Bone marrow (tissue), 2 donors: ENCODE data around the gene CDA.

Source experiments
- DNase-seq, 2 donors: peaks; one replicate each; lab custom pipeline; 2025; lab: John Stamatoyannopoulos, UW

The CDA gene

GRCh38 chr1:20615946-20616846, 27.3 kb downstream of the CDA start:
- DNase-seq = no peak

- DNase-seq = no peak
Observed at GRCh38 chr1:20616847-20617487, 28.1 kb downstream of the CDA start.

DNA sequence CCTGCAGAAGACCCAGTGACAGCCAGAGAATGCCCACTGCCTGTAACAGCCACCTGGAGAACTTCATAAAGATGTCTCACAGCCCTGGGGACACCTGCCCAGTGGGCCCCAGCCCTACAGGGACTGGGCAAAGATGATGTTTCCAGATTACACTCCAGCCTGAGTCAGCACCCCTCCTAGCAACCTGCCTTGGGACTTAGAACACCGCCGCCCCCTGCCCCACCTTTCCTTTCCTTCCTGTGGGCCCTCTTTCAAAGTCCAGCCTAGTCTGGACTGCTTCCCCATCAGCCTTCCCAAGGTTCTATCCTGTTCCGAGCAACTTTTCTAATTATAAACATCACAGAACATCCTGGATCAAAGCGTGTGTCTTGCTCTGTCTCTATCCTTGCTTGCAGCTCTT, 29.7 kb downstream of the CDA start:
- no peak for DNase-seq

DNA sequence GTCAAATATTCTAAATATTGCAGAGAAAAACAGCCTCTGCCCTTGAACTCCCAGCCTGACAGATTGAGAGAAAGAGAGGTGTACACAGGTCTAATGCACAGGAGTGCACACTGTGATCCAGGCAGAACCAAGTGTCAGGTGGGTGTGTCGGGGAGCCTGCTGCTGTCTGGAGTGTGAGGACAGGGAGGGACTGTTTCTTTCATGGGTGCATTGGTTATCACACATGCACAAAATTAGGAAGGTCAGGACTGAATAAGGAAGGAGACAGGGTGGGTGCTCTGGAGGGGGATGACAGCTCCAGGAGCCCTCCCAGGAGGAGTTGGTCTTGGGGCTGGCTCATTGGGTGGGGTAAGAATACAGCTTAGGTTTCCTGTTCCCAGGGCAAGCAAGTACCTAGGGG, 31.1 kb downstream of the CDA start:
- DNase-seq = no peak

GRCh38 chr1:20621012-20621411, 32.1 kb downstream of the CDA start:
- DNase-seq = no peak

DNA sequence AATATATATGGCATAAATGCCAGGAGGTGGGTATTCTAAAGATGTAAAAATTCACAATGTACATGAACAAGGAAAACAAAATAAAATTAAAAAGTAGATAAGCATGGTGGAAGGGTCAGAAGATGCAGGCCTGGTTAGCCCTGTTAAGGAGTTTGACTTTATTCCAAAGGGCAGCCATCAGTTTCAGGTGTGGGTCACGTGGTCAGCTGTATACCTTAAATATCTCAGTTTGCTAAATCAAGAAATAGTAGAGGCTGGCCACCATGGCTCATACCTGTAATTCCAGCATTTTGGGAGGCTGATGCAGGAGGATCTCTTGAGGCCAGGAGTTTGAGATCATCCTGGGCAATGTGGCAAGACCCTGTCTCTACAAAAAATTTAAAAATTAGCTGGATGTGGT, 35.8 kb downstream of the CDA start:
- no peak for DNase-seq

DNA sequence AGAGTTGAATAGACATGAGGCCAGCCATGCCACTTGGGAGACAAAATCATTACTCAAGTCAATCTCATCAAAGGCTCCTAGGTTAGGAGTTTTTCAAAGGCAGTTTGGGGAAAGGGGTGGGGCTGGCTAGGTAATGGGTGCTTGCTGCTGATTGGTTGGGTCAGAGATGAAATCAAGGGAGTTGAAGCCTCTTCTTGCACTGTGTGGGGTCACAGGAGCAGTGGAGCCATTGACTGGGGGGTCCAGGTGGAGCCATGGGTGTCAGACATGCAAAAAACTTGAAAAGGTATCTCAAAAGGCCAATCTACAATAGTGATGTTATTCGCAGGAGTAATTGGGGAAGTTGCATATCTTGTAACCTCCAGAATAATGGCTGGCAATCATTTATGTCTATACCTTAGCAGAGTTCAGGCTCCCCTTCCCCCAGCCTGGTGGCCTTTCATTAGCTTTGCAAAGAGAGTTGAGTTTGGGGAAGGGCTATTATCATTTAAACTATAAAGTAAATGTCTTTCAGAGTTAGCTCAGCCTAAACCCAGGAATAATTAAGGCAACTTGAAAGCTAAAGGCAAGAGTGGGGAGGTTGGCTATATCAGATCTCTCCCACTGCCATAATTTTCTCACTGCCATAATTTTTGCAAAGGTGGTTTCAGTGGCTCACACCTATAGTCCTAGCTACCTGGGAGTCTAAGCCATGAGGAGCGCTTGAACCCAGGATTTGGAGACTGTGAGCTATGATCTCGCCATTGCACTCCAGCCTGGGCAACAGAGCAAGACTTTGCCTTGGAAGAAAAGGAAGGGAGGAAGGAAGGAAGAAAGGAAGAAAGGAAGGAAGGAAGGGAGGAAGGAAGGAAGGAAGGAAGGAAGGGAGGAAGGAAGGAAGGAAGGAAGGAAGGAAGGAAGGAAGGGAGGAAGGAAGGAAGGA, 36.5 kb downstream of the CDA start:
- DNase-seq = no peak

GRCh38 chr1:20626098-20626427, 37.2 kb downstream of the CDA start:
- no peak for DNase-seq

- DNase-seq = no peak
Observed at GRCh38 chr1:20626524-20626923, 37.6 kb downstream of the CDA start.

- DNase-seq = no peak
Observed at GRCh38 chr1:20630729-20631128, 41.8 kb downstream of the CDA start.

- no peak for DNase-seq
Observed at GRCh38 chr1:20632386-20632785, 43.5 kb downstream of the CDA start.

GRCh38 chr1:20633190-20634064, 44.5 kb downstream of the CDA start, which contains the start of gene PINK1:
Gene PINK1, plus strand, starts transcription at chr1:20633458. Its CDS starts 91 bp downstream, at chr1:20633549.
- DNase-seq = peak; percentile 44 to 83

DNA sequence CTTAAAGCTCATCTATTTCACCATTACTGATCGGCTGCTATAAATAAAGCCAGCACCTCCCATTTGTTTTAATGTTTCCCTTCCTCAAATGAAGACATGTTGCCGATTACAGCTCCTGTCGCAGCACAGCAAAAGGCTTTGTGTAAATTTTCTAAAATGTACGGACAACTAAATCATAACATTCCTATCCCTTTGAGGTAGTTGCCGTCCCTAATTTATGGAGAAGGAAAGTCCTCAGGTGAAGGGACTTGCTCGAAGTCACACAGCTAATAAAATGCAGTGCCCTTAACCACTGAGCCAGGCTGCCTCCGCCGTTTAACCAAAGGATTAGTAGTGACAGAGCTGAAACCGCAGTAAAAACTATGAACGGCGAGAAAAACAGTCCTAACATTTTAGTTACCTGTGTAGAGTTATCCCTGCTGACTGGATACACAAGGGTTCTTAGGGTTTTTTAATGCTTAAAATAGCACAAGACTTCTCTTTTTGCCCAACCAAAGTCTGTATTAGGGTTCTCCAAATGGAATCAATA, 45.2 kb downstream of the CDA start:
- no peak for DNase-seq

DNA sequence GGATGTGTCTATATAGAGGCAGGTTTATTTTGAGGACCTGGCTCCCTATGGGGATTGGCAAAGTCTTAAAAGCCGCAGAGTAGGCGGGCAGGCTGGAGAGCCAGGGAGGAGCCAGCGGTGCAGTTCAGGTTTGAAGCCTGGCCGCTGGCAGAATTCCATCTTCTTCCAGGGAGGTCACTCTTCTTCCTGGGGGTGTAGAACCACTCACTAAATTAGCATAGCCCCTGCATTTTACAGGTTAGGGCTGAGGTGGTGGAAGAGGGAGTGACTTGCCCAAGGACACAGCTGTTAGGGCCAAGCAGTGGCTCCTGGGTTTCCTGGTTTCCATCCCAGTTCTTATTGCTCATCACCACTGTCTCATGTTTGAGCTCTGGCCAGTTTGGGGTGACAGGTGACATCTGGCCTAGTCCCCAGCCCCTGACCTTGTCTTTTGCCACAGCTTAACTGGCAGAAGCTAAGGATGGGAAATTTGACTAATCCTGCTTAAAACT, 45.7 kb downstream of the CDA start:
- DNase-seq = no peak

DNA sequence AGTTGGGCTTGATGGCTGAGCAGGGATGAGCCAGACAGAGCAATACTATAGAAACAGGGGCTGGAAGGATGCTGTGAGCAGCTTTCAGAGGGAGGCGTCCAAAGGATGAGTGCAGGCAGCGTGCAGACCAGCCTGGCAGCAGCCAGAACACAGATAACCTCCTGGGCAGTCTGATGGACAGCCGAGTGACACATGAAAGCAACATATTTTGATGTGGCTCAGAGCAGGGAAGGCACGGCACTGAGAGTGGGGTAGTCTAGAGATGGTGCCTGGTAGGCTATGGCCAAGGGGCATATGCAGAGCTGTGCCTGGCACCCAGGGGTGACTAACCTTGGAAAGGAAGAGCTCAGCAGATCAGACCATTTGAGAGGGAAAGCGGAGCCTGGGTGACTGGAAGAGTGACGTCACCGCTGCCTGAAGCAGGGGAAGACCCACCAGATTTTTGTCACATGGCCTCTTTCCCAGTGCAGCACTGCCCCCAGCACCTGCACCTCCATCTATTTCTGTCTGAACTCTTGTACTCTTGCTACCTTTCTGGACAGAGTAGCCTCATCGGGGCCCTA, 48.0 kb downstream of the CDA start:
- no peak for DNase-seq

- peak; percentile 30 to 56 for DNase-seq
Observed at GRCh38 chr1:20640183-20640597, 51.3 kb downstream of the CDA start.

DNA sequence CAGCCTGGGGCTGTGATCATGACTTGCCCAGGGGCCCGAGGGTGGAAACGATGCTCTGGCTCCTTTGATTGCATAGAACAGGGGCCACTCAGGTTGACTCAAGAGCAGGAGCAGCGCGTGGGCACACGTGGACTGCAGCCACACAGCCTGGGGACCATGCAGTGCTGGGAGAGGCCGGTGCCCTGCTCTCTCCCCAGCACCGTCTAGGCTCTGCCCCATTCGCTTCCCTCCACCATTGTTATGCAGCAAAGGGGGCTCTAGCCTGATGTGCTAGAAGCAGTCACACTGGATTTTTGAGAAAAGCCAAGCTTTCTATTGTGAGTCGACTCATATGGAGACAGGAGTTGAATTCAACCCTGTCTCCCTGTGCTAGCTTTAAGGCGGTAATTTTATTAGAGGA, 53.1 kb downstream of the CDA start:
- DNase-seq = no peak

DNA sequence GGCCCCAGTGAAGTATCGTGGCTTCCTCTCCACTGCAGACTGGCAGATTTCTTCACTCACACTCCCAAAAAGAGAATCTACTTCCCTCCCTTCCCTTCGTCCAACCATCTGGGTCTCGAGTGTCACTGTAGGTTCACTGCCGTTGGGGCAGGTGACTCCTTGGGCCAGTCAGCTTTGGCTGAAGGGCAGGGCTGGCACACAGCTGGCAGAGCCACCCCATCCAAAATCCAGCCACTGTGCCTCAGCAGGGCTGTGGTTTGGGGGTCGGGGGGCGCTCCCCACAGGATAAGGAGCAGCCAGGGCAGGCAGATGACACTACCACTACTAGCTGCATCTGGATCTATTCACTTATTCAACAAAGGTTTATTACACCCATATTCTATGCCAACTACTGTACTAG, 54.2 kb downstream of the CDA start:
- no peak for DNase-seq

GRCh38 chr1:20644416-20644815, 55.5 kb downstream of the CDA start:
- no peak for DNase-seq

DNA sequence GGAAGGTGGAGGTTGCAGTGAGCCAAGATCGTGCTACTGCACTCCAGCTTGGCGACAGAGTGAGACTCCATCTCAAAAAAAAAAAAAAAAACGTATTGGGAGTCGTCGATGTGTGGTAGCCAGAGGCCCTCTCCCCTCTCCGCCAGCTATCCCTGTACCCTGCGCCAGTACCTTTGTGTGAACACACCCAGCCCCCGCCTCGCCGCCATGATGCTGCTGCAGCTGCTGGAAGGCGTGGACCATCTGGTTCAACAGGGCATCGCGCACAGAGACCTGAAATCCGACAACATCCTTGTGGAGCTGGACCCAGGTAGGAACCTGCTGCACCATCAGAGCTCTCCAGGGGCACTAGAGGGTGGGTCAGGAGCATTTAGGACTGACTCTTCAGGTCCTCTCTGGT, 56.5 kb downstream of the CDA start:
- no peak for DNase-seq

DNA sequence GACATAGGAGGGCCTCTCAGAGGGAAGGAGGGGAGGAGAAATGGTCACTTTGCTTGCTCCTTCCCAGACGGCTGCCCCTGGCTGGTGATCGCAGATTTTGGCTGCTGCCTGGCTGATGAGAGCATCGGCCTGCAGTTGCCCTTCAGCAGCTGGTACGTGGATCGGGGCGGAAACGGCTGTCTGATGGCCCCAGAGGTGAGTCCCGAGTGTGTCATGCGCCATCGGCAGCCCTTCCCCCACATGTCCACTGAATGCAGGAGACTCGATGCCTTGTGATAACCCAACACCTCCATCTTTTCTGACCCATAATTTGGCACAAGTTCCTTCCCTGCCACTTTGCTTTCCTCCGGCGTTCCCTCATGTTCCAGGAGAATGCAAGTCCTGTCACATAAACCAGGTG, 59.5 kb downstream of the CDA start:
- DNase-seq = no peak
